SK-N-SH treated with all-trans-retinoic acid at 6 μM for 48 hours (cell line): ENCODE measurements around the gene LBHD1.
"Not testable (repeated sequence)": the region's sequence is repeated elsewhere in the genome, so short reads cannot be mapped to it uniquely, and the experiment has no call there.

Experiments used
- ATAC-seq: fragments of 200-7000 bp; cut with Tn5 transposase; 3 replicates; pipeline ENCODE4 v1.9.1; 2020; ENCODE audit warnings: mild to moderate bottlenecking, moderate library complexity
- ARNTL ChIP-seq: fragments of 450-650 bp; formaldehyde crosslinking; IDR thresholded peaks from 2 replicates; pipeline ENCODE4 v1.5.0; 2020; ENCODE audit warnings: low read depth, mild to moderate bottlenecking, moderate library complexity, borderline replicate concordance
- ISL1 ChIP-seq: fragments of 250-450 bp; sonication (Bioruptor Pico); IDR thresholded peaks from 2 replicates; pipeline ENCODE4 v2.1.2; 2022; ENCODE audit warnings: mild to moderate bottlenecking, moderate library complexity
- RARB ChIP-seq: fragments of 250-450 bp; sonication (Bioruptor Pico); IDR thresholded peaks from 2 replicates; pipeline ENCODE4 v1.8.0; 2021; ENCODE audit warnings: mild to moderate bottlenecking, moderate library complexity
- SNAI2 ChIP-seq: fragments of 250-450 bp; sonication (Bioruptor Pico); IDR thresholded peaks from 2 replicates; pipeline ENCODE4 v1.5.0; 2020; ENCODE audit warnings: mild to moderate bottlenecking, moderate library complexity
- TOX ChIP-seq: fragments of 250-450 bp; sonication (Bioruptor Pico); IDR thresholded peaks from 2 replicates; pipeline ENCODE4 v1.8.0; 2021; ENCODE audit warnings: mild to moderate bottlenecking, moderate library complexity, borderline replicate concordance
- TSHZ2 ChIP-seq: fragments of 250-450 bp; sonication (Bioruptor Pico); IDR thresholded peaks from 2 replicates; pipeline ENCODE4 v1.5.0; 2020; ENCODE audit warnings: mild to moderate bottlenecking, moderate library complexity
- ZFP3 ChIP-seq: fragments of 250-450 bp; sonication (Bioruptor Pico); IDR thresholded peaks from 2 replicates; pipeline ENCODE4 v1.5.0; 2020; ENCODE audit warnings: mild to moderate bottlenecking, moderate library complexity
- ZFP30 ChIP-seq: fragments of 450-650 bp; formaldehyde crosslinking; IDR thresholded peaks from 2 replicates; pipeline ENCODE4 v1.5.0; 2022; ENCODE audit warnings: mild to moderate bottlenecking, moderate library complexity
- ZNF565 ChIP-seq: fragments of 450-650 bp; formaldehyde crosslinking; conservative IDR thresholded peaks from 2 replicates; pipeline ENCODE4 v1.5.0; 2020; ENCODE audit warnings: low read depth, mild to moderate bottlenecking, moderate library complexity
- ZNF70 ChIP-seq: fragments of 450-650 bp; formaldehyde crosslinking; IDR thresholded peaks from 2 replicates; pipeline ENCODE4 v1.5.0; 2020; ENCODE audit warnings: mild to moderate bottlenecking, moderate library complexity
- ZNF8 ChIP-seq: fragments of 450-650 bp; formaldehyde crosslinking; IDR thresholded peaks from 2 replicates; pipeline ENCODE4 v1.5.0; 2020; ENCODE audit warnings: mild to moderate bottlenecking, moderate library complexity
- TF ChIP-seq, protein P1 (sequence below): fragments of 250-450 bp; sonication (Bioruptor Pico); IDR thresholded peaks from 2 replicates; pipeline ENCODE4 v1.8.0; 2020; ENCODE audit warnings: mild to moderate bottlenecking, moderate library complexity, borderline replicate concordance
- TF ChIP-seq, protein P2 (sequence below): fragments of 250-450 bp; sonication (Bioruptor Pico); IDR thresholded peaks from 2 replicates; pipeline ENCODE4 v1.8.0; 2021; ENCODE audit warnings: low read depth, mild to moderate bottlenecking, moderate library complexity, borderline replicate concordance
- TF ChIP-seq, protein P3 (sequence below): fragments of 250-450 bp; sonication (Bioruptor Pico); IDR thresholded peaks from 2 replicates; pipeline ENCODE4 v1.5.1; 2021; ENCODE audit warnings: mild to moderate bottlenecking, moderate library complexity

The LBHD1 gene

GRCh38 chr11:62705880-62706849, 34.1 kb upstream of the LBHD1 start (continued):
- TF ChIP-seq TSHZ2 (CRISPR knock-in tag) (no peak), ZFP3 (no peak), TOX (CRISPR knock-in tag) (no peak), ISL1 (CRISPR knock-in tag) (no peak), ZNF8 (CRISPR knock-in tag) (no peak), ZNF565 (CRISPR knock-in tag) (peak; percentile 71; the same call in 1 of the 2 replicates)
- TF ChIP-seq, protein P1, sequence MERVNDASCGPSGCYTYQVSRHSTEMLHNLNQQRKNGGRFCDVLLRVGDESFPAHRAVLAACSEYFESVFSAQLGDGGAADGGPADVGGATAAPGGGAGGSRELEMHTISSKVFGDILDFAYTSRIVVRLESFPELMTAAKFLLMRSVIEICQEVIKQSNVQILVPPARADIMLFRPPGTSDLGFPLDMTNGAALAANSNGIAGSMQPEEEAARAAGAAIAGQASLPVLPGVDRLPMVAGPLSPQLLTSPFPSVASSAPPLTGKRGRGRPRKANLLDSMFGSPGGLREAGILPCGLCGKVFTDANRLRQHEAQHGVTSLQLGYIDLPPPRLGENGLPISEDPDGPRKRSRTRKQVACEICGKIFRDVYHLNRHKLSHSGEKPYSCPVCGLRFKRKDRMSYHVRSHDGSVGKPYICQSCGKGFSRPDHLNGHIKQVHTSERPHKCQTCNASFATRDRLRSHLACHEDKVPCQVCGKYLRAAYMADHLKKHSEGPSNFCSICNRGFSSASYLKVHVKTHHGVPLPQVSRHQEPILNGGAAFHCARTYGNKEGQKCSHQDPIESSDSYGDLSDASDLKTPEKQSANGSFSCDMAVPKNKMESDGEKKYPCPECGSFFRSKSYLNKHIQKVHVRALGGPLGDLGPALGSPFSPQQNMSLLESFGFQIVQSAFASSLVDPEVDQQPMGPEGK (CRISPR knock-in tag): peak; percentile 93; the same call in 1 of the 2 replicates

GRCh38 chr11:62705413-62705812, 33.3 kb upstream of the LBHD1 start:
- TF ChIP-seq, protein P1 (CRISPR knock-in tag): no peak
- no peak for TF ChIP-seq ZFP3
- peak; percentile 0 for ATAC-seq

DNA sequence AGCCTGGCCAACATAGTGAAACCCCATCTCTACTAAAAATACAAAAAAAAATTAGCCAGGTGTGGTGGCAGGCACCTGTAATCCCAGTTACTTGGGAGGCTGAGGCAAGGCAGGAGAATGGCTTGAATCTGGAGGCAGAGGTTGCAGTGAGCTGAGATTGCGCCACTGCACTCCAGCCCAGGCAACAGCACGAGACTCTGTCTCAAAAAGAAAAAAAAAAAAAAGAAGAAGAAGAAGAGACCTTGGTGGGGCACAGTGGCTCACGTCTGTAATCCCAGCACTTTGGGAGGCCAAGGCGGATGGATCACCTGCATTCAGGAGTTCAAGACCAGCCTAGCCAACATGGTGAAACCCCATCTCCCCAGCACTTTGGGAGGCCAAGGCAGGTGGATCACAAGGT, 31.9 kb upstream of the LBHD1 start:
- not testable (repeated sequence) for ATAC-seq

- ATAC-seq: no peak
- TF ChIP-seq TOX (CRISPR knock-in tag) (no peak), RARB (CRISPR knock-in tag) (no peak)
- TF ChIP-seq, all 23 proteins: peak for 0
Measured at GRCh38 chr11:62702246-62702645, 30.2 kb upstream of the LBHD1 start.

DNA sequence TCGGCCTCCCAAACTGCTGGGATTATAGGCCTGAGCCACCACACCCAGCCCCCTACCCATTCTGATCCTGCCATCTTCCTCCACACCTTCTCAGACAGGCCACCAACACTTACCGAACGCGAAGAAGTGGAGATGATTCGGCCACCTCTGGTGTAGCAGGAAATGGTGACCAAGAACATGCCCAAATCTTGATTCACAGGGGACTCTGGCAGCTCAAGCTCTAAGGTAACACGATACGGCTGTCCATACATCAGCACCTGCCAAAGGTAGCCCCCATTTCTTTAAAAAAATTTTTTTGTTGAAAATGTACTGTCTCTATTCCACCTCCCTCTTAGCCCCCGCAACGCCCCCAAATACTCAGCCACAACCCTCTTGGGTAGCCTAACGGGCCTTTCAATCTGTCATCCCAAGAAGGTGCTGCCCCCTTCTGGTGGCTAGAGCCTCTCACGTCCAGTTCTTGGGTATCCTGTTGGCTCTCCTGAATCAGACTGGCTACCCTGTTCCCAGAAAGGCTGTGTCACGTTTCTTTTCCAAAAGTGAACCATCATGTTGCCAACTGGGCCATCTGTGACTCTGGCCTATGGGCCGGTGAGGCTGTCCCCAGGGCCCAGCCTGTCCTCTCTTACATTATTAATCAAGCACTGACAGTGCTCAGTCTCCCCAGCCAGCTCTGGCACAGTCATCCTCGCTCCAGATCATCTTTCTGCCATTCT, 22.5 kb upstream of the LBHD1 start:
- peak; percentile 91 for ATAC-seq

GRCh38 chr11:62693624-62694023, 21.6 kb upstream of the LBHD1 start:
- not testable (repeated sequence) for ATAC-seq

More for the DNA sequence above, 22.5 kb upstream of the LBHD1 start:
- TF ChIP-seq, protein P2, sequence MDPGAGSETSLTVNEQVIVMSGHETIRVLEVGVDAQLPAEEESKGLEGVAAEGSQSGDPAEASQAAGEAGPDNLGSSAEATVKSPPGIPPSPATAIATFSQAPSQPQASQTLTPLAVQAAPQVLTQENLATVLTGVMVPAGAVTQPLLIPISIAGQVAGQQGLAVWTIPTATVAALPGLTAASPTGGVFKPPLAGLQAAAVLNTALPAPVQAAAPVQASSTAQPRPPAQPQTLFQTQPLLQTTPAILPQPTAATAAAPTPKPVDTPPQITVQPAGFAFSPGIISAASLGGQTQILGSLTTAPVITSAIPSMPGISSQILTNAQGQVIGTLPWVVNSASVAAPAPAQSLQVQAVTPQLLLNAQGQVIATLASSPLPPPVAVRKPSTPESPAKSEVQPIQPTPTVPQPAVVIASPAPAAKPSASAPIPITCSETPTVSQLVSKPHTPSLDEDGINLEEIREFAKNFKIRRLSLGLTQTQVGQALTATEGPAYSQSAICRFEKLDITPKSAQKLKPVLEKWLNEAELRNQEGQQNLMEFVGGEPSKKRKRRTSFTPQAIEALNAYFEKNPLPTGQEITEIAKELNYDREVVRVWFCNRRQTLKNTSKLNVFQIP (CRISPR knock-in tag): no peak
- TF ChIP-seq ZNF70 (no peak), ZFP30 (CRISPR knock-in tag) (no peak), RARB (CRISPR knock-in tag) (no peak), SNAI2 (CRISPR knock-in tag) (no peak), ARNTL (CRISPR knock-in tag) (no peak)
- TF ChIP-seq, protein P3, sequence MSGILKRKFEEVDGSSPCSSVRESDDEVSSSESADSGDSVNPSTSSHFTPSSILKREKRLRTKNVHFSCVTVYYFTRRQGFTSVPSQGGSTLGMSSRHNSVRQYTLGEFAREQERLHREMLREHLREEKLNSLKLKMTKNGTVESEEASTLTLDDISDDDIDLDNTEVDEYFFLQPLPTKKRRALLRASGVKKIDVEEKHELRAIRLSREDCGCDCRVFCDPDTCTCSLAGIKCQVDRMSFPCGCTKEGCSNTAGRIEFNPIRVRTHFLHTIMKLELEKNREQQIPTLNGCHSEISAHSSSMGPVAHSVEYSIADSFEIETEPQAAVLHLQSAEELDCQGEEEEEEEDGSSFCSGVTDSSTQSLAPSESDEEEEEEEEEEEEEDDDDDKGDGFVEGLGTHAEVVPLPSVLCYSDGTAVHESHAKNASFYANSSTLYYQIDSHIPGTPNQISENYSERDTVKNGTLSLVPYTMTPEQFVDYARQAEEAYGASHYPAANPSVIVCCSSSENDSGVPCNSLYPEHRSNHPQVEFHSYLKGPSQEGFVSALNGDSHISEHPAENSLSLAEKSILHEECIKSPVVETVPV: no peak
